WTC11 (cell line): Measurements from ENCODE around the gene MATR3.

Source experiments
- TF ChIP-seq, protein P1 (sequence below): fragments of 200-600 bp; IDR thresholded peaks from 2 replicates; pipeline ENCODE4 v1.8.0; 2022; ENCODE audit warnings: antibody characterized with exemption
- TF ChIP-seq, protein P2 (sequence below): sonication (generic); formaldehyde crosslinking; IDR thresholded peaks from 2 replicates; pipeline ENCODE4 v1.8.0; 2022; ENCODE audit warnings: mild to moderate bottlenecking, missing genetic modification reagents
- TF ChIP-seq, protein P3 (sequence below): sonication (generic); formaldehyde crosslinking; IDR thresholded peaks from 2 replicates; pipeline ENCODE4 v1.8.0; 2023; ENCODE audit warnings: missing genetic modification reagents, mild to moderate bottlenecking, borderline replicate concordance

DNA sequence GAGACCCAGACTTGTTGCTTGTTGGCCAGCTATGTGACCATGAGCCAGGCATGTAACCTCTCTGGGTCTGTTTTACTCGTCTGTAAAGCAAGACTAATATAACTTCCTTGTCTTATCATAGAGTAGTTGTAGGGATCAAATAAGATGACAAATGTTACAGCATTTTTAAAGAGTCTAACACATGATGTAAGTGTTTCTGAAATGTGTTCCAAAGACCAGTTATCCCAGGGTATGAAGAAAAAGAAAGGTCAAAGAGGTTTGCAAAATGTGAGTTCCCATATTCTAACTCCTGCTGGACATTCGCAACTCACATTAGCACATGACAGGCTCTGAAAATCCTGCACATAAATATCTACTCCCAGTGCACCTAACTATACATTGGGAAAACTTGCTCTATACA lies 28.5 kb upstream of the MATR3 start:
- TF ChIP-seq, protein P1, sequence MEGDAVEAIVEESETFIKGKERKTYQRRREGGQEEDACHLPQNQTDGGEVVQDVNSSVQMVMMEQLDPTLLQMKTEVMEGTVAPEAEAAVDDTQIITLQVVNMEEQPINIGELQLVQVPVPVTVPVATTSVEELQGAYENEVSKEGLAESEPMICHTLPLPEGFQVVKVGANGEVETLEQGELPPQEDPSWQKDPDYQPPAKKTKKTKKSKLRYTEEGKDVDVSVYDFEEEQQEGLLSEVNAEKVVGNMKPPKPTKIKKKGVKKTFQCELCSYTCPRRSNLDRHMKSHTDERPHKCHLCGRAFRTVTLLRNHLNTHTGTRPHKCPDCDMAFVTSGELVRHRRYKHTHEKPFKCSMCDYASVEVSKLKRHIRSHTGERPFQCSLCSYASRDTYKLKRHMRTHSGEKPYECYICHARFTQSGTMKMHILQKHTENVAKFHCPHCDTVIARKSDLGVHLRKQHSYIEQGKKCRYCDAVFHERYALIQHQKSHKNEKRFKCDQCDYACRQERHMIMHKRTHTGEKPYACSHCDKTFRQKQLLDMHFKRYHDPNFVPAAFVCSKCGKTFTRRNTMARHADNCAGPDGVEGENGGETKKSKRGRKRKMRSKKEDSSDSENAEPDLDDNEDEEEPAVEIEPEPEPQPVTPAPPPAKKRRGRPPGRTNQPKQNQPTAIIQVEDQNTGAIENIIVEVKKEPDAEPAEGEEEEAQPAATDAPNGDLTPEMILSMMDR = no peak
- TF ChIP-seq, protein P2, sequence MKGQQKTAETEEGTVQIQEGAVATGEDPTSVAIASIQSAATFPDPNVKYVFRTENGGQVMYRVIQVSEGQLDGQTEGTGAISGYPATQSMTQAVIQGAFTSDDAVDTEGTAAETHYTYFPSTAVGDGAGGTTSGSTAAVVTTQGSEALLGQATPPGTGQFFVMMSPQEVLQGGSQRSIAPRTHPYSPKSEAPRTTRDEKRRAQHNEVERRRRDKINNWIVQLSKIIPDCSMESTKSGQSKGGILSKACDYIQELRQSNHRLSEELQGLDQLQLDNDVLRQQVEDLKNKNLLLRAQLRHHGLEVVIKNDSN (CRISPR knock-in tag) = no peak
- TF ChIP-seq, protein P3, sequence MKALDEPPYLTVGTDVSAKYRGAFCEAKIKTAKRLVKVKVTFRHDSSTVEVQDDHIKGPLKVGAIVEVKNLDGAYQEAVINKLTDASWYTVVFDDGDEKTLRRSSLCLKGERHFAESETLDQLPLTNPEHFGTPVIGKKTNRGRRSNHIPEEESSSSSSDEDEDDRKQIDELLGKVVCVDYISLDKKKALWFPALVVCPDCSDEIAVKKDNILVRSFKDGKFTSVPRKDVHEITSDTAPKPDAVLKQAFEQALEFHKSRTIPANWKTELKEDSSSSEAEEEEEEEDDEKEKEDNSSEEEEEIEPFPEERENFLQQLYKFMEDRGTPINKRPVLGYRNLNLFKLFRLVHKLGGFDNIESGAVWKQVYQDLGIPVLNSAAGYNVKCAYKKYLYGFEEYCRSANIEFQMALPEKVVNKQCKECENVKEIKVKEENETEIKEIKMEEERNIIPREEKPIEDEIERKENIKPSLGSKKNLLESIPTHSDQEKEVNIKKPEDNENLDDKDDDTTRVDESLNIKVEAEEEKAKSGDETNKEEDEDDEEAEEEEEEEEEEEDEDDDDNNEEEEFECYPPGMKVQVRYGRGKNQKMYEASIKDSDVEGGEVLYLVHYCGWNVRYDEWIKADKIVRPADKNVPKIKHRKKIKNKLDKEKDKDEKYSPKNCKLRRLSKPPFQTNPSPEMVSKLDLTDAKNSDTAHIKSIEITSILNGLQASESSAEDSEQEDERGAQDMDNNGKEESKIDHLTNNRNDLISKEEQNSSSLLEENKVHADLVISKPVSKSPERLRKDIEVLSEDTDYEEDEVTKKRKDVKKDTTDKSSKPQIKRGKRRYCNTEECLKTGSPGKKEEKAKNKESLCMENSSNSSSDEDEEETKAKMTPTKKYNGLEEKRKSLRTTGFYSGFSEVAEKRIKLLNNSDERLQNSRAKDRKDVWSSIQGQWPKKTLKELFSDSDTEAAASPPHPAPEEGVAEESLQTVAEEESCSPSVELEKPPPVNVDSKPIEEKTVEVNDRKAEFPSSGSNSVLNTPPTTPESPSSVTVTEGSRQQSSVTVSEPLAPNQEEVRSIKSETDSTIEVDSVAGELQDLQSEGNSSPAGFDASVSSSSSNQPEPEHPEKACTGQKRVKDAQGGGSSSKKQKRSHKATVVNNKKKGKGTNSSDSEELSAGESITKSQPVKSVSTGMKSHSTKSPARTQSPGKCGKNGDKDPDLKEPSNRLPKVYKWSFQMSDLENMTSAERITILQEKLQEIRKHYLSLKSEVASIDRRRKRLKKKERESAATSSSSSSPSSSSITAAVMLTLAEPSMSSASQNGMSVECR (CRISPR knock-in tag) = no peak
